Natural killer cell (primary cell): ENCODE measurements around the gene NAE1. TPM values are rescaled to one million over a fixed set of nuclear protein-coding genes. Genes with fewer than 3 reads are reported as not detected.

ENCODE experiments used
- ATAC-seq, 3 donors: fragments of 150-1000 bp in 2 of 3; fragments of 200-7000 bp in 1 of 3; cut with Tn5 transposase; 1 replicate in 1 of 3; 2 replicates in 2 of 3; pipeline ENCODE4 v1.10.0; 2021; ENCODE audit warnings: mild to moderate bottlenecking in 2 of 3, moderate library complexity in 2 of 3
- DNase-seq, 2 donors: peaks; one replicate each; pipeline versions ENCODE4 v3.0.0 to v3.0.0-alpha.2; 2013 to 2021; ENCODE audit warnings: mixed read lengths in 1 of 2
- H3K27ac ChIP-seq: one replicate; pipeline ENCODE4 v1.5.1; 2013; ENCODE audit warnings: mild to moderate bottlenecking, low read length
- H3K27me3 ChIP-seq: one replicate; pipeline ENCODE4 v1.6.1; 2013; ENCODE audit warnings: low read length; ENCODE audit not compliant: control insufficient read depth, insufficient read depth
- H3K36me3 ChIP-seq: one replicate; pipeline ENCODE4 v1.6.1; 2013; ENCODE audit warnings: low read length; ENCODE audit not compliant: control insufficient read depth, insufficient read depth
- H3K4me1 ChIP-seq: one replicate; pipeline ENCODE4 v1.6.1; 2013; ENCODE audit warnings: low read length; ENCODE audit not compliant: control insufficient read depth, insufficient read depth
- H3K4me3 ChIP-seq: one replicate; pipeline ENCODE4 v1.5.1; 2013; ENCODE audit warnings: low read length
- H3K9me3 ChIP-seq: one replicate; pipeline ENCODE4 v1.6.1; 2013; ENCODE audit warnings: low read length; ENCODE audit not compliant: control insufficient read depth, insufficient read depth
- H3K27ac Mint-ChIP-seq, 2 donors: one replicate each; pipeline ENCODE4 v1.8.0; 2022; ENCODE audit warnings: mild to moderate bottlenecking in 2 of 2, mixed read lengths in 2 of 2, moderate library complexity in 1 of 2
- H3K27me3 Mint-ChIP-seq, 2 donors: one replicate each; pipeline ENCODE4 v1.8.0; 2022; ENCODE audit warnings: low read depth in 2 of 2, mixed read lengths in 2 of 2
- H3K36me3 Mint-ChIP-seq: one replicate; pipeline ENCODE4 v1.8.0; 2022; ENCODE audit warnings: mixed read lengths
- H3K4me1 Mint-ChIP-seq, 2 donors: one replicate each; pipeline ENCODE4 v1.8.0; 2022; ENCODE audit warnings: mixed read lengths in 2 of 2
- H3K4me3 Mint-ChIP-seq: one replicate; pipeline ENCODE4 v1.8.0; 2022; ENCODE audit warnings: mild to moderate bottlenecking, moderate library complexity, mixed read lengths
- H3K9me3 Mint-ChIP-seq, 2 donors: one replicate each; pipeline ENCODE4 v1.8.0; 2022; ENCODE audit warnings: mixed read lengths in 2 of 2
- WGBS: methylation state at CpG from one replicate; pipeline ENCODE4 v1.1.7; 2013; ENCODE audit warnings: missing lambda C conversion rate; ENCODE audit not compliant: insufficient coverage; 5-methylcytosine and 5-hydroxymethylcytosine counted together
- intact Hi-C: fragments of 100-400 bp; cut with micrococcal nuclease; formaldehyde crosslinking; loops from one replicate; pipeline ENCODE4 v1.14.2; 2022
- total RNA-seq, 4 donors: library from RNA; stranded (reverse); fragments of 120-200 nt in 1 of 4; gene quantifications; one replicate each; pipeline versions ENCODE4 v1.2.3 to v1.2.4, GENCODE V29; 2013 to 2022
- TF ChIP-seq, protein P1 (sequence below): fragments of 200-600 bp; IDR thresholded peaks from one replicate; pipeline ENCODE4 v1.8.0; 2022; ENCODE audit warnings: antibody characterized with exemption

Gene NAE1
- total RNA-seq, 3 donors from 2014 or later (not counting 1 experiment from before 2014, with no cell fraction given), result 77.3 to 97.0 (median 78.5) TPM

DNA sequence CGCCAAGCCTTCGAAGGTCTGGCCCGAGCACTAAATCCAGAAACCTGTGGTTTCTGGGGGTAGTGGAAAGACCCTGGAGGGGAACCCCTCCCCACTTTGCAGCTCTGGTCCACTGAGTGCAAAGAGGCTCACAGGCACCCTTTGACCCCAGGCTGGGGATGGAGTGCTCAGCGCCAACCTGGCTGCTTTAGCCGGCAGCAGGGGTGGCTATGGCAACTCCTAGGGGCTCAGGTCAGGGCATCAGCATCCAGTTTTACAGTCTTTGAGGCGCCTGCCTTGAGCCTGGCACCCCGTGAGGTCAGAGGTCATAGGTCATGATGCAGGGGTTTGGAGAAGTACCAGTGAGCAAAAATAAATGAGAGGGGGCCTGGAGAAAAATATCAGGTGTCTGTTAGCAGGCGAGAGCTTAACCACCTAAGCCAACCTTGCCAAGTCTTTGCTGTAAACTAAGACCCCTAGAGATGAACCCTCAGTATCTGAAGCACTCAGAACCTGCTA, 31.3 kb upstream of the NAE1 start:
- Histone ChIP-seq H3K36me3 (no peaks in the 10 kb centered on the region), H3K27me3 (no peaks in the 10 kb centered on the region), H3K9me3 (no peaks in the 10 kb centered on the region), H3K4me3 (no peak overlapping the region), H3K4me1 (no peaks in the 10 kb centered on the region), H3K27ac (no peak overlapping the region)
- no peak overlapping the region for H3K27ac Mint-ChIP-seq
- H3K4me3 Mint-ChIP-seq, result no peak overlapping the region
- no peaks in the 10 kb centered on the region for H3K27me3 Mint-ChIP-seq
- no peak for DNase-seq
- H3K4me1 Mint-ChIP-seq, result peaks cover 0 to 2% of the 10 kb centered on the region in 2 donors
- TF ChIP-seq, protein P1, sequence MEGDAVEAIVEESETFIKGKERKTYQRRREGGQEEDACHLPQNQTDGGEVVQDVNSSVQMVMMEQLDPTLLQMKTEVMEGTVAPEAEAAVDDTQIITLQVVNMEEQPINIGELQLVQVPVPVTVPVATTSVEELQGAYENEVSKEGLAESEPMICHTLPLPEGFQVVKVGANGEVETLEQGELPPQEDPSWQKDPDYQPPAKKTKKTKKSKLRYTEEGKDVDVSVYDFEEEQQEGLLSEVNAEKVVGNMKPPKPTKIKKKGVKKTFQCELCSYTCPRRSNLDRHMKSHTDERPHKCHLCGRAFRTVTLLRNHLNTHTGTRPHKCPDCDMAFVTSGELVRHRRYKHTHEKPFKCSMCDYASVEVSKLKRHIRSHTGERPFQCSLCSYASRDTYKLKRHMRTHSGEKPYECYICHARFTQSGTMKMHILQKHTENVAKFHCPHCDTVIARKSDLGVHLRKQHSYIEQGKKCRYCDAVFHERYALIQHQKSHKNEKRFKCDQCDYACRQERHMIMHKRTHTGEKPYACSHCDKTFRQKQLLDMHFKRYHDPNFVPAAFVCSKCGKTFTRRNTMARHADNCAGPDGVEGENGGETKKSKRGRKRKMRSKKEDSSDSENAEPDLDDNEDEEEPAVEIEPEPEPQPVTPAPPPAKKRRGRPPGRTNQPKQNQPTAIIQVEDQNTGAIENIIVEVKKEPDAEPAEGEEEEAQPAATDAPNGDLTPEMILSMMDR, result no peak
- H3K36me3 Mint-ChIP-seq, result no peaks in the 10 kb centered on the region
- 92% methylated on average over 8 of the region's 8 CpGs for WGBS
- no peaks in the 10 kb centered on the region for H3K9me3 Mint-ChIP-seq
- no peak for ATAC-seq
- intact Hi-C loops, result no loop called here

- no peak for DNase-seq
- Histone ChIP-seq H3K4me3 (no peak overlapping the region), H3K4me1 (no peaks in the 10 kb centered on the region), H3K27me3 (no peaks in the 10 kb centered on the region), H3K27ac (no peak overlapping the region), H3K9me3 (no peaks in the 10 kb centered on the region), H3K36me3 (no peaks in the 10 kb centered on the region)
- H3K9me3 Mint-ChIP-seq, result no peaks in the 10 kb centered on the region
- no peaks in the 10 kb centered on the region for H3K27me3 Mint-ChIP-seq
- no peak for ATAC-seq
- TF ChIP-seq, protein P1, result no peak
- H3K36me3 Mint-ChIP-seq, result no peaks in the 10 kb centered on the region
- no peak overlapping the region for H3K4me3 Mint-ChIP-seq
- peaks cover 0 to 3% of the 10 kb centered on the region in 2 donors for H3K4me1 Mint-ChIP-seq
- 98% methylated on average over 3 of the region's 3 CpGs for WGBS
- intact Hi-C loops, result no loop called here
- H3K27ac Mint-ChIP-seq, result no peak overlapping the region
These were observed 28.8 kb upstream of the NAE1 start for GRCh38 chr16:66859397-66860068.

GRCh38 chr16:66858740-66859396, 28.1 kb upstream of the NAE1 start:
- TF ChIP-seq, protein P1, result no peak
- Mint-ChIP-seq H3K27me3 (no peaks in the 10 kb centered on the region), H3K9me3 (no peaks in the 10 kb centered on the region), H3K4me3 (no peak overlapping the region), H3K4me1 (peaks cover 0 to 3% of the 10 kb centered on the region in 2 donors), H3K36me3 (no peaks in the 10 kb centered on the region), H3K27ac (no peak overlapping the region)
- Histone ChIP-seq H3K4me3 (no peak overlapping the region), H3K27me3 (no peaks in the 10 kb centered on the region), H3K27ac (no peak overlapping the region), H3K9me3 (no peaks in the 10 kb centered on the region), H3K36me3 (no peaks in the 10 kb centered on the region), H3K4me1 (no peaks in the 10 kb centered on the region)
- DNase-seq, result no peak
- 85% methylated on average over 4 of the region's 4 CpGs for WGBS
- intact Hi-C loops, result no loop called here
- ATAC-seq, result no peak
